ENCODE results near the gene MPPED2. TPM values are rescaled to one million over a fixed set of nuclear protein-coding genes. Genes with fewer than 3 reads are reported as not detected.

The MPPED2 gene
- total and polyA plus RNA-seq, 2 donors (not counting 3 experiments of a cell fraction or from before 2014, with no cell fraction given), result not detected

- BruUV-seq (replicated peaks), result no TSS peak
- H3K9me1 ChIP-seq (replicated peaks; ENCODE audit: control insufficient read depth, extremely low read depth, insufficient read depth, low read length), result no peaks in the 10 kb centered on the region
- H3K36me3 ChIP-seq (ENCODE audit: control insufficient read depth in 2 of 2, extremely low read depth in 1 of 2, insufficient read depth in 2 of 2, low read length in 2 of 2), result no peaks in the 10 kb centered on the region
- DNase-seq (ENCODE audit: low read depth, low spot score) (no peak), FAIRE-seq (no peak)
- dilution Hi-C loops (cut with MboI; ENCODE audit: extremely low pct_ligation_motif_present, low sequenced_read_pairs), result no loop called here
- no peak overlapping the region for H3K4me3 ChIP-seq (replicated peaks in 1 of 3; ENCODE audit: insufficient read depth in 1 of 3, low read depth in 1 of 3, low read length in 3 of 3)
- H3K27me3 ChIP-seq (ENCODE audit: control insufficient read depth in 2 of 2, insufficient read depth in 2 of 2, low read length in 2 of 2), result peaks cover 37 to 49% of the 10 kb centered on the region in 2 experiments
- no peaks in the 10 kb centered on the region for H4K20me1 ChIP-seq (replicated peaks; ENCODE audit: control insufficient read depth, extremely low read depth, insufficient read depth, low read length)
- POLR2A ChIA-PET, result no interaction called here
- CTCF ChIA-PET, result no interaction called here
- no peak overlapping the region for H3K4me2 ChIP-seq (ENCODE audit: insufficient read depth, low read length)
- no peak overlapping the region for H3K9ac ChIP-seq (replicated peaks; ENCODE audit: extremely low read depth, insufficient read depth, low read length)
- TF ChIP-seq JUN (IDR thresholded peaks at IDR 0.05; ENCODE audit: borderline replicate concordance, insufficient read depth, insufficient read length, low read depth) (no peak), FOS (IDR thresholded peaks at IDR 0.05; ENCODE audit: borderline replicate concordance, insufficient read depth, low read length) (no peak), GATA2 (IDR thresholded peaks at IDR 0.05; ENCODE audit: insufficient read depth, insufficient read length, low read depth, low read length) (no peak), POLR2A (IDR thresholded peaks at IDR 0.05; ENCODE audit: low read depth, low read length) (no peak), EZH2 (IDR thresholded peaks at IDR 0.05; ENCODE audit: borderline replicate concordance, low read depth, low read length, severe bottlenecking) (no peak), MYC (IDR thresholded peaks at IDR 0.05; ENCODE audit: low read depth, low read length) (no peak)
- no peak overlapping the region for H3K27ac ChIP-seq (ENCODE audit: insufficient read depth, low read depth, low read length)
- intact Hi-C loops (cut with micrococcal nuclease), result no loop called here
- no peaks in the 10 kb centered on the region for H3K79me2 ChIP-seq (ENCODE audit: control insufficient read depth, insufficient read depth, low read length)
- no peaks in the 10 kb centered on the region for H3K4me1 ChIP-seq (ENCODE audit: control insufficient read depth, extremely low read depth, insufficient read depth, low read length)
- no peak overlapping the region for H2AFZ ChIP-seq (ENCODE audit: low read depth, low read length)
- H3K9me3 ChIP-seq (replicated peaks; ENCODE audit: control insufficient read depth, insufficient read depth, low read length), result no peaks in the 10 kb centered on the region
Observed at GRCh38 chr11:30587269-30587812, 1.2 kb upstream of the MPPED2 start.

GRCh38 chr11:30585892-30586250 is 282 bp downstream of the MPPED2 start:
- Histone ChIP-seq H3K4me3 (replicated peaks in 1 of 3; ENCODE audit: insufficient read depth in 1 of 3, low read depth in 1 of 3, low read length in 3 of 3) (no peak overlapping the region), H3K9me1 (replicated peaks; ENCODE audit: control insufficient read depth, extremely low read depth, insufficient read depth, low read length) (no peaks in the 10 kb centered on the region), H3K9ac (replicated peaks; ENCODE audit: extremely low read depth, insufficient read depth, low read length) (no peak overlapping the region), H4K20me1 (replicated peaks; ENCODE audit: control insufficient read depth, extremely low read depth, insufficient read depth, low read length) (no peaks in the 10 kb centered on the region), H3K27me3 (ENCODE audit: control insufficient read depth in 2 of 2, insufficient read depth in 2 of 2, low read length in 2 of 2) (peaks cover 37 to 49% of the 10 kb centered on the region in 2 experiments), H3K36me3 (ENCODE audit: control insufficient read depth in 2 of 2, extremely low read depth in 1 of 2, insufficient read depth in 2 of 2, low read length in 2 of 2) (no peaks in the 10 kb centered on the region), H3K79me2 (ENCODE audit: control insufficient read depth, insufficient read depth, low read length) (no peaks in the 10 kb centered on the region), H3K4me1 (ENCODE audit: control insufficient read depth, extremely low read depth, insufficient read depth, low read length) (no peaks in the 10 kb centered on the region), H2AFZ (ENCODE audit: low read depth, low read length) (no peak overlapping the region), H3K27ac (ENCODE audit: insufficient read depth, low read depth, low read length) (no peak overlapping the region), H3K9me3 (replicated peaks; ENCODE audit: control insufficient read depth, insufficient read depth, low read length) (no peaks in the 10 kb centered on the region), H3K4me2 (ENCODE audit: insufficient read depth, low read length) (no peak overlapping the region)
- no TSS peak for BruUV-seq (replicated peaks)
- CTCF ChIA-PET, result no interaction called here
- dilution Hi-C loops (cut with MboI; ENCODE audit: extremely low pct_ligation_motif_present, low sequenced_read_pairs), result no loop called here
- POLR2A ChIA-PET, result no interaction called here
- DNase-seq (ENCODE audit: low read depth, low spot score), result no peak
- TF ChIP-seq, protein P1, sequence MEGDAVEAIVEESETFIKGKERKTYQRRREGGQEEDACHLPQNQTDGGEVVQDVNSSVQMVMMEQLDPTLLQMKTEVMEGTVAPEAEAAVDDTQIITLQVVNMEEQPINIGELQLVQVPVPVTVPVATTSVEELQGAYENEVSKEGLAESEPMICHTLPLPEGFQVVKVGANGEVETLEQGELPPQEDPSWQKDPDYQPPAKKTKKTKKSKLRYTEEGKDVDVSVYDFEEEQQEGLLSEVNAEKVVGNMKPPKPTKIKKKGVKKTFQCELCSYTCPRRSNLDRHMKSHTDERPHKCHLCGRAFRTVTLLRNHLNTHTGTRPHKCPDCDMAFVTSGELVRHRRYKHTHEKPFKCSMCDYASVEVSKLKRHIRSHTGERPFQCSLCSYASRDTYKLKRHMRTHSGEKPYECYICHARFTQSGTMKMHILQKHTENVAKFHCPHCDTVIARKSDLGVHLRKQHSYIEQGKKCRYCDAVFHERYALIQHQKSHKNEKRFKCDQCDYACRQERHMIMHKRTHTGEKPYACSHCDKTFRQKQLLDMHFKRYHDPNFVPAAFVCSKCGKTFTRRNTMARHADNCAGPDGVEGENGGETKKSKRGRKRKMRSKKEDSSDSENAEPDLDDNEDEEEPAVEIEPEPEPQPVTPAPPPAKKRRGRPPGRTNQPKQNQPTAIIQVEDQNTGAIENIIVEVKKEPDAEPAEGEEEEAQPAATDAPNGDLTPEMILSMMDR (IDR thresholded peaks at IDR 0.05; ENCODE audit: extremely low read depth in 1 of 2, insufficient read depth in 1 of 2, low read depth in 1 of 2, low read length in 2 of 2), result no peak
- TF ChIP-seq POLR2A (IDR thresholded peaks at IDR 0.05; ENCODE audit: low read depth, low read length) (no peak), MAX (IDR thresholded peaks at IDR 0.05; ENCODE audit: insufficient read depth, insufficient read length) (no peak), GATA2 (IDR thresholded peaks at IDR 0.05; ENCODE audit: insufficient read depth, insufficient read length, low read depth, low read length) (no peak), FOS (IDR thresholded peaks at IDR 0.05; ENCODE audit: borderline replicate concordance, insufficient read depth, low read length) (no peak), JUN (IDR thresholded peaks at IDR 0.05; ENCODE audit: borderline replicate concordance, insufficient read depth, insufficient read length, low read depth) (no peak), MYC (IDR thresholded peaks at IDR 0.05; ENCODE audit: low read depth, low read length) (no peak), POLR2AphosphoS5 (IDR thresholded peaks at IDR 0.05; ENCODE audit: insufficient read depth, low read depth, low read length) (no peak), EZH2 (IDR thresholded peaks at IDR 0.05; ENCODE audit: borderline replicate concordance, low read depth, low read length, severe bottlenecking) (no peak)
- no peak for FAIRE-seq
- intact Hi-C loops (cut with micrococcal nuclease), result no loop called here
